ENCODE data around the gene FAIM2.

DNA sequence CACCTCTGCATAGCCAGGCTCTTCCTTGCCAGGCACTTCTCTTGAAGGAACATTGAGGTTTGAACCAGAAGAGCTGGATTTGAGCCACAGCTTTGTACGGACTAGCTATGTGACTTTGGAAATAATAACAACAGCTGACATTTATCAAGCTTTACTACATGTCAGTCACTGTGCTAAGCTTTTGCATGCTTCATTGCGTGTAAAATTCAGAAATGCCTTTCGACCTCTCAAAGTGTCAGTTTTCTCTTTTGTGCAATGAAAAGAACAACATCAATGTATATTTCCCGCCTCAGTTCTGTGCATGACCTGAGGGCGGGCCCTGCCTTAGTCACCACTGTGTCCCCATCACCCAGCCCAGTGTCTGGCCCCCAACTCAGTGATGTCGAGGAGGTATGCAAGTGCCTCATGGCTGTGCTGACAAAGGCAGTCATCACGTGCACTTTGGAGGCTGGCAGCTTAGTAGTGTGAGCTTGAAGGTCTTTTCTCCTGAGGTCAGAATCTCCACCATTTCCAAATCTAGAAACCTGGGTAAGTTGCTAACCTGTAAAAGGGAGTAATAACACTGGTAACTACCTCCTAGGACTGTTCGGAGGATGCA lies 28.9 kb upstream of the FAIM2 start:
- TF ChIP-seq SIN3A (IDR thresholded peaks at IDR 0.05; ENCODE audit: borderline replicate concordance, insufficient read depth, low read depth, low read length), result no peak
- TF ChIP-seq, protein P1, sequence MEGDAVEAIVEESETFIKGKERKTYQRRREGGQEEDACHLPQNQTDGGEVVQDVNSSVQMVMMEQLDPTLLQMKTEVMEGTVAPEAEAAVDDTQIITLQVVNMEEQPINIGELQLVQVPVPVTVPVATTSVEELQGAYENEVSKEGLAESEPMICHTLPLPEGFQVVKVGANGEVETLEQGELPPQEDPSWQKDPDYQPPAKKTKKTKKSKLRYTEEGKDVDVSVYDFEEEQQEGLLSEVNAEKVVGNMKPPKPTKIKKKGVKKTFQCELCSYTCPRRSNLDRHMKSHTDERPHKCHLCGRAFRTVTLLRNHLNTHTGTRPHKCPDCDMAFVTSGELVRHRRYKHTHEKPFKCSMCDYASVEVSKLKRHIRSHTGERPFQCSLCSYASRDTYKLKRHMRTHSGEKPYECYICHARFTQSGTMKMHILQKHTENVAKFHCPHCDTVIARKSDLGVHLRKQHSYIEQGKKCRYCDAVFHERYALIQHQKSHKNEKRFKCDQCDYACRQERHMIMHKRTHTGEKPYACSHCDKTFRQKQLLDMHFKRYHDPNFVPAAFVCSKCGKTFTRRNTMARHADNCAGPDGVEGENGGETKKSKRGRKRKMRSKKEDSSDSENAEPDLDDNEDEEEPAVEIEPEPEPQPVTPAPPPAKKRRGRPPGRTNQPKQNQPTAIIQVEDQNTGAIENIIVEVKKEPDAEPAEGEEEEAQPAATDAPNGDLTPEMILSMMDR (IDR thresholded peaks at IDR 0.05), result no peak

Measured in Panc1 (cell line).